HG02763 (cell line): ENCODE measurements around the gene MRPS27.

Experiments
- ATAC-seq: cut with Tn5 transposase; IDR thresholded peaks from one replicate; pipeline ENCODE4 v1.9.1; 2021; ENCODE audit warnings: mild to moderate bottlenecking, moderate library complexity; ENCODE audit not compliant: unreplicated experiment

Gene MRPS27

GRCh38 chr5:72234868-72235267 is 85.2 kb downstream of the MRPS27 start:
- ATAC-seq, result no peak

GRCh38 chr5:72234265-72234700 is 85.8 kb downstream of the MRPS27 start:
- ATAC-seq, result peak; percentile 70

GRCh38 chr5:72233835-72234234 is 86.2 kb downstream of the MRPS27 start:
- ATAC-seq, result no peak

GRCh38 chr5:72232838-72233237 is 87.2 kb downstream of the MRPS27 start:
- no peak for ATAC-seq

- no peak for ATAC-seq
These were observed 87.9 kb downstream of the MRPS27 start for GRCh38 chr5:72231991-72232703.

- ATAC-seq, result no peak
These were observed 91.1 kb downstream of the MRPS27 start for GRCh38 chr5:72228960-72229359.

GRCh38 chr5:72226950-72227349 is 93.1 kb downstream of the MRPS27 start:
- ATAC-seq, result no peak

GRCh38 chr5:72225741-72226140 is 94.3 kb downstream of the MRPS27 start:
- ATAC-seq, result no peak

GRCh38 chr5:72224946-72225463 is 95.0 kb downstream of the MRPS27 start:
- no peak for ATAC-seq

- ATAC-seq, result no peak
These were observed 96.7 kb downstream of the MRPS27 start for GRCh38 chr5:72223371-72223770.

GRCh38 chr5:72222521-72222920 is 97.5 kb downstream of the MRPS27 start:
- ATAC-seq, result no peak

GRCh38 chr5:72221541-72221940 is 98.5 kb downstream of the MRPS27 start:
- no peak for ATAC-seq

GRCh38 chr5:72221099-72221498 is 98.9 kb downstream of the MRPS27 start:
- ATAC-seq, result no peak

- ATAC-seq, result no peak
These were observed 103.3 kb downstream of the MRPS27 start for GRCh38 chr5:72216756-72217155.

GRCh38 chr5:72214168-72214567 is 105.9 kb downstream of the MRPS27 start:
- ATAC-seq, result no peak

GRCh38 chr5:72213482-72213881 is 106.6 kb downstream of the MRPS27 start:
- no peak for ATAC-seq

GRCh38 chr5:72212171-72212570 is 107.9 kb downstream of the MRPS27 start:
- ATAC-seq, result no peak

- ATAC-seq, result no peak
These were observed 109.0 kb downstream of the MRPS27 start for GRCh38 chr5:72210888-72211678.

- ATAC-seq, result no peak
These were observed 110.6 kb downstream of the MRPS27 start for GRCh38 chr5:72209147-72210115.

GRCh38 chr5:72208324-72208926 is 111.6 kb downstream of the MRPS27 start:
- no peak for ATAC-seq
